Gastrocnemius medialis (tissue), 4 donors: ENCODE data around the gene DSCAML1. TPM values are rescaled to one million over a fixed set of nuclear protein-coding genes. Genes with fewer than 3 reads are reported as not detected.

ENCODE experiments used
- ATAC-seq, 2 donors: fragments of 150-250 bp; one replicate each; pipeline ENCODE4 v1.9.1; 2016
- DNase-seq, 2 donors: peaks; one replicate each; pipeline ENCODE4 v3.0.0-alpha.2; 2019
- H3K27ac ChIP-seq, 4 donors: fragments of 200-600 bp; sonication (generic); 1 replicate in 1 of 4; 2 replicates in 3 of 4; pipeline ENCODE4 v1.5.1; 2016 to 2018; ENCODE audit warnings: mild to moderate bottlenecking in 2 of 4, moderate library complexity in 1 of 4
- H3K27me3 ChIP-seq, 3 donors: fragments of 200-600 bp; sonication (generic) in 2 of 3; 1 replicate in 1 of 3; 2 replicates in 2 of 3; pipeline versions ENCODE4 v1.5.1 to v1.6.0; 2016 to 2019; ENCODE audit warnings: mild to moderate bottlenecking in 1 of 3, moderate library complexity in 1 of 3
- H3K36me3 ChIP-seq, 2 donors: fragments of 200-600 bp; sonication (generic) in 1 of 2; one replicate each; pipeline ENCODE4 v1.5.1; 2017 to 2018
- H3K4me1 ChIP-seq, 2 donors: fragments of 200-600 bp; sonication (generic) in 1 of 2; one replicate each; pipeline ENCODE4 v1.5.1; 2016 to 2017; ENCODE audit warnings: mild to moderate bottlenecking in 2 of 2
- H3K4me3 ChIP-seq, 4 donors: fragments of 200-600 bp; sonication (generic) in 3 of 4; 1 replicate in 1 of 4; 2 replicates in 3 of 4; pipeline ENCODE4 v1.5.1; 2016 to 2019; ENCODE audit warnings: mild to moderate bottlenecking in 2 of 4
- H3K9me3 ChIP-seq, 3 donors: fragments of 200-600 bp; sonication (generic) in 2 of 3; 1 replicate in 1 of 3; 2 replicates in 2 of 3; pipeline ENCODE4 v1.5.1; 2016 to 2019
- CTCF ChIP-seq, 5 experiments: fragments of 450-650 bp in 3 of 5; fragments of 200-600 bp in 2 of 5; sonication (generic) in 2 of 5; IDR thresholded peaks in 4 of 5; conservative IDR thresholded peaks in 1 of 5; 1 replicate in 4 of 5; 2 replicates in 1 of 5; pipeline ENCODE4 v1.5.1; 2016 to 2019; ENCODE audit warnings: antibody characterized with exemption in 5 of 5, mild to moderate bottlenecking in 3 of 5, moderate library complexity in 3 of 5
- POLR2A ChIP-seq, 2 donors: fragments of 450-650 bp; IDR thresholded peaks; one replicate each; pipeline ENCODE4 v1.6.1; 2017; ENCODE audit warnings: antibody characterized with exemption in 2 of 2, mild to moderate bottlenecking in 2 of 2, moderate library complexity in 2 of 2
- in situ Hi-C, 4 donors: fragments of 200-750 bp; cut with MboI; loops; one replicate each; pipeline versions ENCODE4 v1.15.0 to v1.8.0; 2017; ENCODE audit warnings: low sequenced_read_pairs in 4 of 4
- intact Hi-C: fragments of 100-400 bp; cut with DNase I; formaldehyde crosslinking; loops from one replicate; pipeline ENCODE4 v1.15.1; 2023; ENCODE audit warnings: low total_unique reads
- total RNA-seq, 4 donors: library from RNA; depleted of rRNA; stranded (reverse); fragments of >200 nt; gene quantifications; one replicate each; pipeline versions ENCODE4 v1.1.0 to v1.2.3, GENCODE V29; 2016

The DSCAML1 gene
- total RNA-seq, 4 donors from 2014 or later, result 0.05 to 0.15 (median 0.07) TPM

DNA sequence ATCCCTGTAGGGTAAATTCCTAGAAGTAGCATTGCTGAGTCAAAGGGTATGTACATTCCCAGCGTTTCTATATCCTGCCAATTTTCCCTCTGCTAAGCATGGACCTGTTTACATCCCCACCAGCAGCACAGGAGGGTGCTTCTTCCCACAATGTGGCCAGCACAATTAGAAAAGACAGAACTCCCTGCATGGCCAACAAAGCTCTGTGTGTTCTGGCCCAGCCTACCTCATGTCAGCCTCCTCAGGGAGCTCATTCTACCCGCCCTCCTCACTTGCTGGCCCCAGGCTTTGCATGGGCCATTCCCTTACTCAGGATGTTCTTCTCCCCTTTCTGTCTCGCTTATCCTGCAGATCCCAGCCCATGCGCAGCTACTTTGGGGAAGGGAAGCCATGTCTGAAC is 186.1 kb downstream of the DSCAML1 start:
- no peaks in the 10 kb centered on the region for H3K9me3 ChIP-seq
- H3K27me3 ChIP-seq, result peaks cover 0 to 15% (median 2%) of the 10 kb centered on the region in 3 donors
- in situ Hi-C loops, result no loop called here
- TF ChIP-seq CTCF (IDR thresholded peaks at IDR 0.05 in 4 of 5, conservative IDR thresholded peaks at IDR 0.05 in 1 of 5), result no peak
- no peak for TF ChIP-seq POLR2A (IDR thresholded peaks at IDR 0.05)
- DNase-seq (no peak), ATAC-seq (no peak)
- H3K4me3 ChIP-seq, result no peak overlapping the region
- H3K4me1 ChIP-seq, result no peaks in the 10 kb centered on the region
- H3K36me3 ChIP-seq, result no peaks in the 10 kb centered on the region
- no peak overlapping the region for H3K27ac ChIP-seq
- intact Hi-C loops, result no loop called here

- in situ Hi-C loops, result no loop called here
- DNase-seq, result no peak
- Histone ChIP-seq H3K27me3 (peaks cover 0 to 15% (median 2%) of the 10 kb centered on the region in 3 donors), H3K9me3 (no peaks in the 10 kb centered on the region), H3K4me3 (no peak overlapping the region), H3K27ac (no peak overlapping the region), H3K4me1 (no peaks in the 10 kb centered on the region), H3K36me3 (no peaks in the 10 kb centered on the region)
- no peak for ATAC-seq
- intact Hi-C loops, result no loop called here
- TF ChIP-seq POLR2A (IDR thresholded peaks at IDR 0.05) (no peak), CTCF (IDR thresholded peaks at IDR 0.05 in 4 of 5, conservative IDR thresholded peaks at IDR 0.05 in 1 of 5) (no peak)
Observed at GRCh38 chr11:117610045-117610444, 187.0 kb downstream of the DSCAML1 start.

DNA sequence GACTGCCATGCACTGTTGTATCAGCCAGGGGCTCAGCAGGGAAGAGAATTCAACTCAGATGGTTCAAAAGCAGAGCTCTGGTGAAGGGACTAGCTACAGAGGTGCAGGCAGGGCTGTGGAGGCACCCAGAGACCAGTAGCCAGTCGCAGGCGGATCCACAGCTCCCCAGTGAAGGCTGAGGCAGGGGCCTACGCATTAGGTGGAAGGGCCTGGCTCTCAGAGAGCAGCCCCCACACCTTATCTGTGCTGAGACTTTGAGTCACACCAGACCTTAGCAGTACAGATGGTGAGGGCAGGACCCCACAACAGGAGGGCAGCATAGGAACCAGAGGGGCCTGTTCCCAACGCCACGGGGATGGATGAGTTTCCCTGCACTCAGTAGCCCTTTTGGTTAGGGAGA is 189.6 kb downstream of the DSCAML1 start:
- Histone ChIP-seq H3K27me3 (peaks cover 0 to 3% (median 0%) of the 10 kb centered on the region in 3 donors), H3K4me1 (no peaks in the 10 kb centered on the region), H3K4me3 (no peak overlapping the region), H3K36me3 (no peaks in the 10 kb centered on the region), H3K9me3 (no peaks in the 10 kb centered on the region), H3K27ac (no peak overlapping the region)
- no peak for ATAC-seq
- intact Hi-C loops, result no loop called here
- DNase-seq, result no peak
- in situ Hi-C loops, result no loop called here
- TF ChIP-seq POLR2A (IDR thresholded peaks at IDR 0.05) (no peak), CTCF (IDR thresholded peaks at IDR 0.05 in 4 of 5, conservative IDR thresholded peaks at IDR 0.05 in 1 of 5) (no peak)

DNA sequence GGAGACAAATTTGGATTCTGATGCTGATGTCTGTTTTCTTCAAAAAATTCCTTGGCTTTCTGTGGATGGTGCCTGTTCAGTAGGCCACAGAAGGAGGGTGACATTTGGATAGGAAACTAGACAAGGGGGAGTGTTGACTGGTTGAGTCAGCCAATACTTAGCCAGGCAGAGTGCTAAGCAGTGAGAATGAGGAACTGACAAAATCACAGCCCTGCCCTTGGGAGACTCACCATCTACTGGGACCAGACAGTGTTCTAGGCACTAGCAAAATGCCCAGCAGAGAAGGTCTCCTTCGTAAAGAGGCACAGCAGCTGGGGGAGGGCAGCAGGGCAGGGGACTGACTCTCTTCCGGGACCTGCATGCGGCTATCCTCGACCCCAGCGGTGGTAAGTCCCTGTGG is 190.2 kb downstream of the DSCAML1 start:
- H3K27ac ChIP-seq, result no peak overlapping the region
- ATAC-seq, result no peak
- peaks cover 0 to 3% (median 0%) of the 10 kb centered on the region in 3 donors for H3K27me3 ChIP-seq
- TF ChIP-seq CTCF (IDR thresholded peaks at IDR 0.05 in 4 of 5, conservative IDR thresholded peaks at IDR 0.05 in 1 of 5), result no peak
- TF ChIP-seq POLR2A (IDR thresholded peaks at IDR 0.05), result no peak
- intact Hi-C loops, result no loop called here
- no peaks in the 10 kb centered on the region for H3K9me3 ChIP-seq
- no peaks in the 10 kb centered on the region for H3K4me1 ChIP-seq
- H3K4me3 ChIP-seq, result no peak overlapping the region
- H3K36me3 ChIP-seq, result no peaks in the 10 kb centered on the region
- no peak for DNase-seq
- in situ Hi-C loops, result no loop called here

- H3K4me3 ChIP-seq, result no peak overlapping the region
- in situ Hi-C loops, result no loop called here
- TF ChIP-seq POLR2A (IDR thresholded peaks at IDR 0.05) (no peak), CTCF (IDR thresholded peaks at IDR 0.05 in 4 of 5, conservative IDR thresholded peaks at IDR 0.05 in 1 of 5) (no peak)
- DNase-seq (no peak), ATAC-seq (no peak)
- H3K27ac ChIP-seq, result no peak overlapping the region
- intact Hi-C loops, result no loop called here
- no peaks in the 10 kb centered on the region for H3K4me1 ChIP-seq
- H3K36me3 ChIP-seq, result no peaks in the 10 kb centered on the region
- H3K27me3 ChIP-seq, result peaks cover 0 to 6% (median 0%) of the 10 kb centered on the region in 3 donors
- no peaks in the 10 kb centered on the region for H3K9me3 ChIP-seq
Observed at GRCh38 chr11:117606211-117606610, 190.8 kb downstream of the DSCAML1 start.
